Smooth muscle cell (in vitro differentiated cells): ENCODE results near the gene CST8. TPM values are rescaled to one million over a fixed set of nuclear protein-coding genes. Genes with fewer than 3 reads are reported as not detected.

Experiments
- DNase-seq: peaks from one replicate; lab custom pipeline; 2025; ENCODE audit not compliant: unreplicated experiment; lab: John Stamatoyannopoulos, UW
- H2AFZ ChIP-seq: fragments of 200-600 bp; sonication (generic); 2 replicates; pipeline ENCODE4 v1.6.0; 2016; ENCODE audit warnings: antibody characterized with exemption, low read depth, mild to moderate bottlenecking
- H3F3A ChIP-seq: fragments of 200-600 bp; sonication (generic); 2 replicates; pipeline ENCODE4 v1.6.0; 2017; ENCODE audit warnings: antibody characterized with exemption, low read depth
- H3K27ac ChIP-seq: fragments of 200-600 bp; sonication (generic); 2 replicates; pipeline ENCODE4 v1.5.1; 2016; ENCODE audit warnings: low read depth, mild to moderate bottlenecking
- H3K27me3 ChIP-seq: fragments of 200-600 bp; sonication (generic); 2 replicates; pipeline ENCODE4 v1.6.1; 2016; ENCODE audit warnings: low read depth, mild to moderate bottlenecking
- H3K36me3 ChIP-seq: fragments of 200-600 bp; sonication (generic); 2 replicates; pipeline ENCODE4 v1.5.1; 2016; ENCODE audit warnings: low read depth
- H3K4me1 ChIP-seq: fragments of 200-600 bp; sonication (generic); 2 replicates; pipeline ENCODE4 v1.5.1; 2016; ENCODE audit warnings: low read depth
- H3K4me2 ChIP-seq: fragments of 200-600 bp; sonication (generic); 2 replicates; pipeline ENCODE4 v1.6.0; 2016; ENCODE audit warnings: mild to moderate bottlenecking
- H3K4me3 ChIP-seq: fragments of 200-600 bp; sonication (generic); 2 replicates; pipeline ENCODE4 v1.5.1; 2016; ENCODE audit warnings: mild to moderate bottlenecking
- H3K79me2 ChIP-seq: fragments of 200-600 bp; sonication (generic); 2 replicates; pipeline ENCODE4 v1.6.0; 2016; ENCODE audit warnings: low read depth, mild to moderate bottlenecking
- H3K9ac ChIP-seq: fragments of 200-600 bp; sonication (generic); 2 replicates; pipeline ENCODE4 v1.6.0; 2016; ENCODE audit warnings: low read depth
- H3K9me3 ChIP-seq: fragments of 200-600 bp; sonication (generic); replicated peaks from 2 replicates; pipeline ENCODE4 v1.5.1; 2016; ENCODE audit warnings: low read depth
- H4K20me1 ChIP-seq: fragments of 200-600 bp; sonication (generic); 2 replicates; pipeline ENCODE4 v1.6.0; 2016; ENCODE audit warnings: low read depth
- WGBS: methylation state at CpG from one replicate; pipeline ENCODE4 v1.1.7; 2016; ENCODE audit warnings: low lambda C conversion rate; 5-methylcytosine and 5-hydroxymethylcytosine counted together
- polyA plus RNA-seq: library from polyadenylated mRNA; unstranded; fragments of >200 nt; fragmentation: Nextera tagmentation; extraction: Ambion mirVana; gene quantifications from 2 replicates; pipeline ENCODE4 v1.2.1, GENCODE V29; 2016
- total RNA-seq: library from RNA; depleted of rRNA; stranded (reverse); fragments of >200 nt; gene quantifications from 2 replicates; pipeline ENCODE4 v1.2.3, GENCODE V29; 2014
- TF ChIP-seq, protein P1 (sequence below): fragments of 200-600 bp; sonication (generic); IDR thresholded peaks from 2 replicates; pipeline ENCODE4 v1.5.1; 2017; ENCODE audit warnings: borderline replicate concordance, mild to moderate bottlenecking, antibody characterized with exemption; ENCODE audit not compliant: insufficient read depth, poor library complexity, severe bottlenecking

Gene CST8
- total and polyA plus RNA-seq, 2 experiments from 2014 or later, result not detected

DNA sequence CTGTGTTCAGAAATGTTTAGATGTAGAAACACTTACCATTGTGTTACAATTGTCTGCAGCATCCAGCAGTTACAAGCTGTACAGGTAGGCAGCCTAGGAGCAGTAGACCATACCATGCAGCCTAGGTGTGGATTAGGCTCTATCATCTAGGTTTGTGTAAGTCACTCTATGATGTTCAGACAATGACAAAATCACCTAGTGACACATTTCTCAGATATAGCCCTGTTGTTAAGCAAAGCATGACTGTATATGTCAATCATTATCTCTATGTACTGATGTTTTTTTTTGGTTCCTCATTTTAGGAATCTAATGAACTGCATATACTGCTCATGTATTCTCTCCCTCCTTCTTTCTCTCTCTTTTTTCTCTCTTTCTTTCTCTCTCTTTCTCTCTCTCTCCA is 22.2 kb downstream of the CST8 start:
- Histone ChIP-seq H4K20me1 (no peaks in the 10 kb centered on the region), H3K4me2 (no peak overlapping the region), H3K4me3 (no peak overlapping the region), H3K27ac (no peak overlapping the region), H3K79me2 (no peaks in the 10 kb centered on the region), H3K27me3 (no peaks in the 10 kb centered on the region), H3F3A (no peaks in the 10 kb centered on the region), H3K9ac (no peak overlapping the region), H3K36me3 (no peaks in the 10 kb centered on the region), H2AFZ (no peak overlapping the region), H3K9me3 (no peaks in the 10 kb centered on the region), H3K4me1 (peaks cover 16% of the 10 kb centered on the region)
- TF ChIP-seq, protein P1, sequence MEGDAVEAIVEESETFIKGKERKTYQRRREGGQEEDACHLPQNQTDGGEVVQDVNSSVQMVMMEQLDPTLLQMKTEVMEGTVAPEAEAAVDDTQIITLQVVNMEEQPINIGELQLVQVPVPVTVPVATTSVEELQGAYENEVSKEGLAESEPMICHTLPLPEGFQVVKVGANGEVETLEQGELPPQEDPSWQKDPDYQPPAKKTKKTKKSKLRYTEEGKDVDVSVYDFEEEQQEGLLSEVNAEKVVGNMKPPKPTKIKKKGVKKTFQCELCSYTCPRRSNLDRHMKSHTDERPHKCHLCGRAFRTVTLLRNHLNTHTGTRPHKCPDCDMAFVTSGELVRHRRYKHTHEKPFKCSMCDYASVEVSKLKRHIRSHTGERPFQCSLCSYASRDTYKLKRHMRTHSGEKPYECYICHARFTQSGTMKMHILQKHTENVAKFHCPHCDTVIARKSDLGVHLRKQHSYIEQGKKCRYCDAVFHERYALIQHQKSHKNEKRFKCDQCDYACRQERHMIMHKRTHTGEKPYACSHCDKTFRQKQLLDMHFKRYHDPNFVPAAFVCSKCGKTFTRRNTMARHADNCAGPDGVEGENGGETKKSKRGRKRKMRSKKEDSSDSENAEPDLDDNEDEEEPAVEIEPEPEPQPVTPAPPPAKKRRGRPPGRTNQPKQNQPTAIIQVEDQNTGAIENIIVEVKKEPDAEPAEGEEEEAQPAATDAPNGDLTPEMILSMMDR, result no peak
- DNase-seq, result no peak

DNA sequence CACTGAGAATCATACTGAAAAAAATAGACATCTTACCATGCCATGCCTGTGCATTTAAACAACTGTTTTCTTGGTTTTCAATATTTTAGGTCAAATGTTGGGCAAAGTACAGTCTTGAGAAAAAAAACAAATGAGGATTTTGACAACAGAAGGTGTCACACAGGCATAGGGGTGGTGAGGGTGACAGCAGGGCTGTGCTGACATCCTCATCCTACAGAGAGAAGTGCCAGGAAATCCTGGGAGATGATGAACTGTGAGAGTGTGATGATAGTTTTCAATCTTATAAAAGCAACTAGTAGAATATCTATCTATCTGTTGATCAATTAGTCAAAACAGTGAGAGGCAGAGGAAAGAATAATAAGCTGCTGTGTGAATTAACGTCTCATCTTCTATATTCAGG is 23.9 kb downstream of the CST8 start:
- no peaks in the 10 kb centered on the region for H3F3A ChIP-seq
- no peaks in the 10 kb centered on the region for H3K9me3 ChIP-seq
- no peaks in the 10 kb centered on the region for H3K79me2 ChIP-seq
- no peaks in the 10 kb centered on the region for H3K4me1 ChIP-seq
- no peak overlapping the region for H3K4me2 ChIP-seq
- WGBS, result 67% methylated on average over 1 of the region's 1 CpG
- no peaks in the 10 kb centered on the region for H3K36me3 ChIP-seq
- H3K9ac ChIP-seq, result no peak overlapping the region
- H4K20me1 ChIP-seq, result no peaks in the 10 kb centered on the region
- H3K4me3 ChIP-seq, result no peak overlapping the region
- H2AFZ ChIP-seq, result no peak overlapping the region
- no peaks in the 10 kb centered on the region for H3K27me3 ChIP-seq
- no peak overlapping the region for H3K27ac ChIP-seq
- TF ChIP-seq, protein P1, result no peak
- DNase-seq, result no peak

DNA sequence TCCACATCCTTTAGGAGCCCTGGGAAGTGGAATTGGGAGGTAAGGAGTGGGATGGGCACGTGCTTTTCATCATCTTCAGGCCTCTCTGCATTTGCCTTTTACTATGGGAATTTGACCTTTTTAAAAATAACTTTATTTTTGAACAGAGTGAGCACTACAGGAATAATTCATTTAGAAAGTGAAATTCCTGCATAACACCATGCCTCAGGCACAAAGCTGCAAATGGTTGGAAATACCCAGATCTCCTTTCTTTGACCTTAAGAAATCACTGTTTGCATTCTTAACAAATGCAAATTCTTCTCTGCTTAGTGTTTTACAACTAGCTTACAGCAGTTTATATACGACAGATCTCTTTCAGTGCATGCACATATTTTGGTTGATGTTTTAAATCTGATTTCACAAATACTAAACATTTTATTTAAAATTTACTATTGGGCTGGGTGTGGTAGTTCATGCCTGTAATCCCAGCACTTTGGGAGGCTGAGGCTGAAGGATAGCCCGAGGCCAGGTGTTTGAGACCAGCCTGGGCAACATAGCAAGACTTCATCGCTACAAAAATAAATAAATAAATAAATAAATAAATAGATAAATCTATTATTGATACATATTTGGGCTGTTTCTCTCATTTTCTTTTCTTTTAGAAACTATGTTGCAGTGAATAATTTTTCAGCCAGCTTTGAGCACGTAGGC is 24.5 kb downstream of the CST8 start:
- TF ChIP-seq, protein P1, result no peak
- Histone ChIP-seq H3F3A (no peaks in the 10 kb centered on the region), H3K9ac (no peak overlapping the region), H3K9me3 (no peaks in the 10 kb centered on the region), H3K79me2 (no peaks in the 10 kb centered on the region), H2AFZ (no peak overlapping the region), H3K36me3 (no peaks in the 10 kb centered on the region), H3K27me3 (no peaks in the 10 kb centered on the region), H3K4me2 (no peak overlapping the region), H3K4me1 (no peaks in the 10 kb centered on the region), H4K20me1 (no peaks in the 10 kb centered on the region), H3K27ac (no peak overlapping the region), H3K4me3 (no peak overlapping the region)
- DNase-seq, result no peak
- WGBS, result 67% methylated on average over 5 of the region's 5 CpGs

DNA sequence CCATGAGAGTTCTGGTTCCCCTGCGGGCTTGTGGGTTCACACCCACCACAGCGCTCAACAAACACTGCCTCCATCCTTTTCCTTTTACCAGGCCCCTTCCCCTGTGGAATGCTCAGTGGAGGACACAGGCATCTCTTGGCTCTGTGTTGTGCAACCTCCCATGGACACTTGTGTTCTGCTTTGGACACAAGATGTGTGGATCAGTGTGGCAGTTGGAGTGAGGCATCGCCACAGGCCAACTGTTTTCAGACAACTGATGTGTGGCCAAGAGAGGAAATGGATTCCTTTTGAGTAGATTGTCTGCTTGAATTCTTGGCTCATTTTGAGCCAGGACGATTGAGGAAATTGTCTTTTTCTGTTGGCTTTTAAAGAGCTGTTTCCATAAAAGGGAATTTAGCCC is 26.8 kb downstream of the CST8 start:
- no peak overlapping the region for H3K4me2 ChIP-seq
- H3K4me3 ChIP-seq, result no peak overlapping the region
- no peaks in the 10 kb centered on the region for H3K79me2 ChIP-seq
- H3K9me3 ChIP-seq, result no peaks in the 10 kb centered on the region
- no peak for DNase-seq
- 95% methylated on average over 4 of the region's 4 CpGs for WGBS
- H3K4me1 ChIP-seq, result no peaks in the 10 kb centered on the region
- H3K9ac ChIP-seq, result no peak overlapping the region
- no peaks in the 10 kb centered on the region for H3K27me3 ChIP-seq
- no peaks in the 10 kb centered on the region for H3F3A ChIP-seq
- H4K20me1 ChIP-seq, result no peaks in the 10 kb centered on the region
- H3K27ac ChIP-seq, result no peak overlapping the region
- TF ChIP-seq, protein P1, result no peak
- no peak overlapping the region for H2AFZ ChIP-seq
- no peaks in the 10 kb centered on the region for H3K36me3 ChIP-seq
